Mesendoderm (in vitro differentiated cells): ENCODE results near the gene HPS1. TPM values are rescaled to one million over a fixed set of nuclear protein-coding genes. Genes with fewer than 3 reads are reported as not detected.

Source experiments
- DNase-seq: peaks from one replicate; pipeline ENCODE4 v3.0.0; 2013
- H2AK5ac ChIP-seq: 2 replicates; pipeline ENCODE4 v1.6.1; 2013; ENCODE audit warnings: low read length, inconsistent platforms
- H2BK120ac ChIP-seq: 2 replicates; pipeline ENCODE4 v1.6.1; 2013; ENCODE audit warnings: low read depth, mild to moderate bottlenecking, low read length, moderate library complexity, mixed read lengths
- H2BK15ac ChIP-seq: replicated peaks from 2 replicates; pipeline ENCODE4 v1.6.1; 2013; ENCODE audit warnings: low read depth, mild to moderate bottlenecking, moderate library complexity
- H2BK5ac ChIP-seq: 2 replicates; pipeline ENCODE4 v1.6.1; 2013; ENCODE audit warnings: low read length, inconsistent platforms
- H3K18ac ChIP-seq: 2 replicates; pipeline ENCODE4 v1.6.1; 2013; ENCODE audit warnings: mild to moderate bottlenecking, low read length, mixed read lengths
- H3K23ac ChIP-seq: one replicate; pipeline ENCODE4 v1.6.1; 2013; ENCODE audit warnings: low read length
- H3K27ac ChIP-seq: 2 replicates; pipeline ENCODE4 v1.5.1; 2013; ENCODE audit warnings: low read depth, mild to moderate bottlenecking, inconsistent platforms, low read length, moderate library complexity
- H3K27me3 ChIP-seq: 2 replicates; pipeline ENCODE4 v1.6.1; 2013; ENCODE audit warnings: low read length, control low read depth, mild to moderate bottlenecking, inconsistent platforms; ENCODE audit not compliant: insufficient read depth, poor library complexity
- H3K36me3 ChIP-seq: 2 replicates; pipeline ENCODE4 v1.6.1; 2013; ENCODE audit warnings: low read length, inconsistent platforms; ENCODE audit not compliant: control insufficient read depth, insufficient read depth
- H3K4ac ChIP-seq: one replicate; pipeline ENCODE4 v1.6.1; 2013; ENCODE audit warnings: low read depth, mild to moderate bottlenecking, low read length, moderate library complexity
- H3K4me1 ChIP-seq: 2 replicates; pipeline ENCODE4 v1.6.1; 2013; ENCODE audit warnings: low read depth, low read length, inconsistent platforms; ENCODE audit not compliant: control insufficient read depth
- H3K4me2 ChIP-seq: 2 replicates; pipeline ENCODE4 v1.6.1; 2013; ENCODE audit warnings: low read length
- H3K4me3 ChIP-seq: 2 replicates; pipeline ENCODE4 v1.5.1; 2013; ENCODE audit warnings: mild to moderate bottlenecking, low read length
- H3K56ac ChIP-seq: one replicate; pipeline ENCODE4 v1.6.1; 2013; ENCODE audit warnings: low read length
- H3K79me1 ChIP-seq: 2 replicates; pipeline ENCODE4 v1.6.1; 2013; ENCODE audit warnings: low read length, inconsistent platforms
- H3K79me2 ChIP-seq: 2 replicates; pipeline ENCODE4 v1.6.1; 2013; ENCODE audit warnings: mild to moderate bottlenecking, low read length; ENCODE audit not compliant: control insufficient read depth, insufficient read depth
- H3K9ac ChIP-seq: 2 replicates; pipeline ENCODE4 v1.6.1; 2013; ENCODE audit warnings: low read length, inconsistent platforms
- H4K5ac ChIP-seq: one replicate; pipeline ENCODE4 v1.6.1; 2013; ENCODE audit warnings: low read length
- H4K8ac ChIP-seq: one replicate; pipeline ENCODE4 v1.6.1; 2013; ENCODE audit warnings: low read depth, mild to moderate bottlenecking, control low read depth, low read length, moderate library complexity
- WGBS: extraction: QIAGEN DNeasy Blood & Tissue Kit; methylation state at CpG from one replicate; pipeline ENCODE4 v1.1.7; 2013; ENCODE audit warnings: low lambda C conversion rate, missing lambda C conversion rate; ENCODE audit not compliant: insufficient coverage; ENCODE audit errors: extremely low coverage; 5-methylcytosine and 5-hydroxymethylcytosine counted together
- polyA plus RNA-seq, 2 experiments: library from polyadenylated mRNA; stranded (reverse); fragments of 200-250 nt; gene quantifications; one replicate each; pipeline ENCODE4 v1.2.3, GENCODE V29; 2013

The HPS1 gene
- 22.7 TPM for polyA plus RNA-seq (2013, experiment 1 of 2)
- polyA plus RNA-seq (2013, experiment 2 of 2) = 24.9 TPM

GRCh38 chr10:98446661-98447221 lies at the start of gene HPS1:
Gene HPS1 (minus strand): TSS chr10:98446935. CDS start chr10:98443240, 3,695 bp downstream.
- H3K79me2 ChIP-seq = peaks cover 1% of the 10 kb centered on the region
- no peaks in the 10 kb centered on the region for H3K27me3 ChIP-seq
- H3K18ac ChIP-seq = peak within 1 kb of the TSS; percentile 91
- no peak within 1 kb of the TSS for H2BK120ac ChIP-seq
- WGBS = no CpG with 5 or more reads among the region's 47 CpGs
- no peak within 1 kb of the TSS for H4K5ac ChIP-seq
- no peaks in the 10 kb centered on the region for H3K4me1 ChIP-seq
- peak; percentile 70 for DNase-seq
- H3K4ac ChIP-seq = peak within 1 kb of the TSS; percentile 64
- H3K4me2 ChIP-seq = peak within 1 kb of the TSS; percentile 69
- peaks cover 7% of the 10 kb centered on the region for H3K79me1 ChIP-seq
- H2BK15ac ChIP-seq = no peak within 1 kb of the TSS
- H3K9ac ChIP-seq = peak within 1 kb of the TSS; percentile 82
- peak within 1 kb of the TSS; percentile 73 for H3K4me3 ChIP-seq
- H2AK5ac ChIP-seq = no peak within 1 kb of the TSS
- no peak within 1 kb of the TSS for H3K27ac ChIP-seq
- H2BK5ac ChIP-seq = no peak within 1 kb of the TSS
- no peaks in the 10 kb centered on the region for H3K36me3 ChIP-seq
- H3K56ac ChIP-seq = peak within 1 kb of the TSS; percentile 93
- peak within 1 kb of the TSS; percentile 73 for H3K23ac ChIP-seq
- H4K8ac ChIP-seq = no peak within 1 kb of the TSS

- no peak overlapping the region for H3K9ac ChIP-seq
- H3K79me1 ChIP-seq = no peaks in the 10 kb centered on the region
- no peak overlapping the region for H2BK15ac ChIP-seq
- no peak overlapping the region for H2BK120ac ChIP-seq
- H3K23ac ChIP-seq = no peak overlapping the region
- DNase-seq = no peak
- H3K4me3 ChIP-seq = no peak overlapping the region
- no peak overlapping the region for H2BK5ac ChIP-seq
- H3K18ac ChIP-seq = no peak overlapping the region
- no peak overlapping the region for H3K56ac ChIP-seq
- no peak overlapping the region for H2AK5ac ChIP-seq
- H3K27ac ChIP-seq = no peak overlapping the region
- no peaks in the 10 kb centered on the region for H3K27me3 ChIP-seq
- no peaks in the 10 kb centered on the region for H3K4me1 ChIP-seq
- no peaks in the 10 kb centered on the region for H3K36me3 ChIP-seq
- no peak overlapping the region for H4K8ac ChIP-seq
- WGBS = no CpG with 5 or more reads among the region's 1 CpG
- no peak overlapping the region for H3K4ac ChIP-seq
- no peaks in the 10 kb centered on the region for H3K79me2 ChIP-seq
- H4K5ac ChIP-seq = no peak overlapping the region
- H3K4me2 ChIP-seq = no peak overlapping the region
These were observed 46.0 kb upstream of the HPS1 start for GRCh38 chr10:98492763-98493162.

GRCh38 chr10:98489561-98490481 lies 43.1 kb upstream of the HPS1 start:
- Histone ChIP-seq H3K23ac (no peak overlapping the region), H3K4me3 (no peak overlapping the region), H3K79me2 (no peaks in the 10 kb centered on the region), H4K5ac (no peak overlapping the region), H3K79me1 (no peaks in the 10 kb centered on the region), H3K56ac (no peak overlapping the region), H3K18ac (no peak overlapping the region), H2BK15ac (no peak overlapping the region), H3K36me3 (no peaks in the 10 kb centered on the region), H3K27ac (no peak overlapping the region), H3K4ac (no peak overlapping the region), H3K9ac (no peak overlapping the region), H4K8ac (no peak overlapping the region), H2BK5ac (no peak overlapping the region), H3K4me1 (no peaks in the 10 kb centered on the region), H2AK5ac (no peak overlapping the region), H3K4me2 (no peak overlapping the region), H3K27me3 (peaks cover 1% of the 10 kb centered on the region), H2BK120ac (no peak overlapping the region)
- DNase-seq = no peak
- no CpG with 5 or more reads among the region's 13 CpGs for WGBS

GRCh38 chr10:98488669-98489430 lies 42.1 kb upstream of the HPS1 start:
- no peak overlapping the region for H3K56ac ChIP-seq
- H3K23ac ChIP-seq = no peak overlapping the region
- WGBS = no CpG with 5 or more reads among the region's 1 CpG
- no peak overlapping the region for H4K5ac ChIP-seq
- H4K8ac ChIP-seq = no peak overlapping the region
- H3K27ac ChIP-seq = no peak overlapping the region
- no peak overlapping the region for H3K18ac ChIP-seq
- H3K9ac ChIP-seq = no peak overlapping the region
- H3K4me3 ChIP-seq = no peak overlapping the region
- no peak overlapping the region for H2BK5ac ChIP-seq
- H3K4ac ChIP-seq = no peak overlapping the region
- H3K4me1 ChIP-seq = no peaks in the 10 kb centered on the region
- no peaks in the 10 kb centered on the region for H3K79me2 ChIP-seq
- H3K36me3 ChIP-seq = no peaks in the 10 kb centered on the region
- no peak overlapping the region for H2BK15ac ChIP-seq
- no peak overlapping the region for H3K4me2 ChIP-seq
- peaks cover 1% of the 10 kb centered on the region for H3K27me3 ChIP-seq
- DNase-seq = peak; percentile 64
- no peaks in the 10 kb centered on the region for H3K79me1 ChIP-seq
- H2BK120ac ChIP-seq = no peak overlapping the region
- H2AK5ac ChIP-seq = no peak overlapping the region

GRCh38 chr10:98487649-98488048 lies 40.9 kb upstream of the HPS1 start:
- H3K23ac ChIP-seq = no peak overlapping the region
- H3K79me2 ChIP-seq = no peaks in the 10 kb centered on the region
- H3K4me1 ChIP-seq = no peaks in the 10 kb centered on the region
- H3K4ac ChIP-seq = no peak overlapping the region
- WGBS = no CpG with 5 or more reads among the region's 3 CpGs
- no peak overlapping the region for H3K9ac ChIP-seq
- no peak overlapping the region for H4K8ac ChIP-seq
- H3K27ac ChIP-seq = no peak overlapping the region
- no peak overlapping the region for H3K18ac ChIP-seq
- no peak overlapping the region for H3K4me2 ChIP-seq
- no peaks in the 10 kb centered on the region for H3K79me1 ChIP-seq
- no peak for DNase-seq
- no peak overlapping the region for H2BK15ac ChIP-seq
- H2BK120ac ChIP-seq = no peak overlapping the region
- H4K5ac ChIP-seq = no peak overlapping the region
- no peak overlapping the region for H2AK5ac ChIP-seq
- H3K56ac ChIP-seq = no peak overlapping the region
- no peaks in the 10 kb centered on the region for H3K36me3 ChIP-seq
- no peak overlapping the region for H3K4me3 ChIP-seq
- peaks cover 1% of the 10 kb centered on the region for H3K27me3 ChIP-seq
- no peak overlapping the region for H2BK5ac ChIP-seq
